Dermis microvascular lymphatic vessel endothelial cell (primary cell): Measurements from ENCODE around the gene TAX1BP1. TPM values are rescaled to one million over a fixed set of nuclear protein-coding genes. Genes with fewer than 3 reads are reported as not detected.
"Not testable (repeated sequence)": the region's sequence is repeated elsewhere in the genome, so short reads cannot be mapped to it uniquely, and the experiment has no call there.

Source experiments
- DNase-seq, 2 donors: peaks; one replicate each; pipeline versions ENCODE4 v3.0.0 to v3.0.0-alpha.2; 2010; ENCODE audit warnings: low read depth in 2 of 2
- total RNA-seq: library from RNA; depleted of rRNA; stranded (reverse); fragments of >200 nt; gene quantifications from 2 replicates; pipeline ENCODE4 v1.2.1, GENCODE V29; 2014

TAX1BP1 gene
- total RNA-seq, 1 donor from 2014 or later = 53.0 TPM

DNA sequence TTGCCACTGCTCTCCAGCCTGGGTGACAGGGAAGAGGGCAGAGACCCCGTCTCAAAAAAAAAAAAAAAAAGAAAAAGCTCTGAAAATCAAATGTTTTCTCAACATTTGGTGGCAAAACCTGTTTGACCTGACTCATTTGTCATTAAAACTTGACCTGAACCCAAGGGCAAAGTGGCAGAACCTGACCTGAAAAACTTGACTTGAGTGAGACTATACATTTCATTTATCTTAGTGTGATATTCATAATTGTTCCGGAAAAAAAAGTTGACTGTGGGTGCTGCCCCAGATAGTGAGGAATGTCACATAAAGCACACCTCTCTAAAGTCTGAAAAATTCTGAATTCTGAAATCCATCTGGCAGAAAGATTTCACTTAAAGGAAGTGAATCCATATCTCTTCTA, 2.3 kb upstream of the TAX1BP1 start:
- DNase-seq = no peak

DNA sequence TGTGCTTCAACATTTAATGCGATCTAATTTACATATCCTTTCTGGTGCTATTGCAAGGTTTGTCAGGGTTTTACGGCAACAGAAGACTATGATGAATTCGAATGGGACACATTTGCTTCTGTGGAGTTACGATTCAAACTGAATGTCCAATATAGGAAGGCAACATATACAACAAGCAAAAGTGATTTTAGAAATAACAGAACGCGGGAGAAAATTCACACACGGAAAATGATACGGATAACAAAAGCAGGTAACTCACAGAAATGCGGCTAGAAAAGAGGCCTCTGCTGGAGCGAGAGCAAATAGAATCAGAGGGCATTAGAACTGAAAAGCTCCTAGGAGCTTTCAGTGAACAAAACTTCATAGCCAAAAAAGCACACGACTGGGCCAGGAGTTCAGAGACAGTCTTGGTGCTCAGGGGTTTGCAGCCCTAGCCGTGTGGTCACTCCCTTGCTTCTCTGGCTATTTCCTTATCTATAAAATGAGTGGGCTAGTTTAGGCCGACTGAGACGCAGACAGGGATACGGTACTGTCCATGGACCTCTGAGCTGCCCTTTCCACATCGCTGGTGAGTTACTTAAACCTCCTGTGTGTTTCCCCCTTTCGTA, 557 bp upstream of the TAX1BP1 start:
- peak in 1 of 2 donors; percentile 6 for DNase-seq

DNA sequence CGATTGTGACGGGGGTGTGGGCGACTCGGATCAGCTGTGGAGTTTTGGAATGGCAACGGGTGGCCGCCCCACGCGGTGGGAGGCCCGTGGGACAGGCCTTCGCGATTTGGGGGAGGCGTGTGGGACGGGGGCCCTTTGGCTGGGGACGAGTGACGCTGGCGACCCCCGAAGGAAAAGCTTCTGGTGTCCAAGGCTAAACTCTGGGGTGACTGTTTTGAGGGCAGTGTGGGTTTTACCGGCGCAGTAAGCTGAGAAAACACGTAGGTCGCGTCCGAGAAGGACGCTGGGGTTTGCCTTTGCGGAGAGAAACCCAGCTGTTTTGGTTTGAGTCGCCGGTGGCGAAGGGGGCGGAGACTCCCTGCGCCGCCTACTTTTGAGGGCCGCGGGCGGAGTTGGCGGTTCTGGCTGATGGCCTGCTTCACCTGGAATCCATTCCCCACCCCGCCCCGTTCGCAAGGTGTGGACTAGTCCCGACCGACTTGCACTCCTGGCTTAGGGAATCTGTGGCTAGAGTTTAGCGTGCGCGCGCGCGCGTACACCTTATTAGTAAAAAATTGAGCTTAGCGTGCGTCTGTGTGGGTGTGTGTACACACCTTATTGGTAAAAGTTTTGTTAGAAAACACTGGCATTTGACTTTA, 606 bp downstream of the TAX1BP1 start:
- DNase-seq = peak; percentile 45 to 78

DNA sequence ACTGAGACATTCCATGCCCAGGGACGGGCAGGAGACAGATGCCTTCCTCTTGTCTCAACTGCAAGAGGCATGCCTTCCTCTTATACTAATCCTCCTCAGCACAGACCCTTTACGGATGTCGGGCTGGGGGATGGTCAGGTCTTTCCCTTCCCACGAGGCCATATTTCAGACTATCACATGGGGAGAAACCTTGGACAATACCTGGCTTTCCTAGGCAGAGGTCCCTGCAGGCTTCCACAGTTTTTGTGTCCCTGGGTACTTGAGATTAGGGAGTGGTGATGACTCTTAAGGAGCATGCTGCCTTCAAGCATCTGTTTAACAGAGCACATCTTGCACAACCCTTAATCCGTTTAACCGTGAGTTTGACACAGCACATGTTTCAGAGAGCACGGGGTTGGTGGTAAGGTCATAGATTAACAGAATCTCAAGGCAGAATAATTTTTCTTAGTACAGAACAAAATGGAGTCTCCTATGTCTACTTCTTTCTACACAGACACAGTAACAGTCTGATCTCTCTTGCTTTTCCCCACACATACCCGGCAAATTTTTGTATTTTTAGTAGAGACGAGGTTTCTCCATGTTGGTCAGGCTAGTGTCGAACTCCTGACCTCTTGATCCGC, 2.2 kb downstream of the TAX1BP1 start:
- DNase-seq = not testable (repeated sequence)

DNA sequence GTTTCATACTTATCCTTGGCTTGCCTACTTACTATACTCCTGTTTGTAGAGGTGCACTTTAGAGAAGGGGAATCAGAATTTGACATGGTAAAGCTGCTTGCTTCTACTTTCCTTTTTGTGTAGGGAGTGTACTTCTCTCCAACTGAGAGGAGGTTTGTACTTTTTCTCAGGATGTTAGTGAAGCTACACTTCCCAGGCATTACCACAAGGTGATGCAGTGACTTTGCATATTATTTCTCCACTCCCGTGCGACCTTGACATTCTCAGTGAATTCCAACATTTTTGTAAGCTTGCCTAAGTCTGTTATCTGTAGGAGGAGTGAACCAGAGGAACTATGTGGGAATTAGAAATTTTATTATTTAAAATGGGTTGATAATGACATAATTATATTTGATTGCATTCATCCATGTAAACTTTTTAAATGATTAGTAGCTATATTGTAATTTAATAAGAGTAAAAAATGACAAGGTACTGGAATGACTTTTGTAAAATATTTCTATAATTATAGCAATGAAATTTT, 5.2 kb downstream of the TAX1BP1 start:
- DNase-seq = peak; percentile 36 to 73

DNA sequence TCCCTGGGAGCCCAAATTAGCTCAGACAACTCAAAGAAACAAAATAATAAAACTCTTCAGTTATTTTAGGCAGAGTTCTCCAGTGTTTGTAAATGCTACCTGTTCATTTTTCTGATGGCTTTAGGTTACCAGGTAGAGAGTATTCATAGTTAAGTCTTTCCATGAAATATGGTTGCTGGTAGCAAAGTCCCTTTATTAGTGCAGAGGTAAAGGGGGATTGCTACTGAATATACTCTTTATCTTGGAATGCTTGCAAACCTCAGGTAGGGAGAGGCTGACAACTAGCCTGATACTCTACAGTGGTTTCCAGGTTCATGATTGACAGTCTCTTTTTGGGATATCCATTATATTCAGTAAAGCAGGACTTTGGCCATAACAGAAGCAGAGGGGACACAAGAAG, 6.5 kb downstream of the TAX1BP1 start:
- DNase-seq = no peak

DNA sequence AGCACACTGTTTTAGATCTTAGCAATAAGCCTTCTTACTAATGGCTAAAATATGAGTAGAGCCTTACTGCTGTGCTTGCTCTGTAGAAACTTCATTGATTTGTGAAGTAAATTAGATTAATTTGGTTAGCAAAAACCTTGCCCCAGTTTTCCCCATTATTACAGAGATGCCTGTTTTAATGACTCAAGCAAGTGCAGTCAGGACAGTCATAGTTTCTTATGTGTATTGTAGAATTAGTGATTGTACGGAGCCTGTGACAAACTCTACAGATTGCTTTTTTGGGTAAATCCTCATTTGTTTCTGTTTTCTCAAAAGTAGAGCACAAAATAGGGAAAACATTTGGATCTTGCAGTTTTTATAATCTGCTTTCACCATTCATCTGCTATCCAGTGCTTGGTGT, 7.0 kb downstream of the TAX1BP1 start:
- DNase-seq = no peak

DNA sequence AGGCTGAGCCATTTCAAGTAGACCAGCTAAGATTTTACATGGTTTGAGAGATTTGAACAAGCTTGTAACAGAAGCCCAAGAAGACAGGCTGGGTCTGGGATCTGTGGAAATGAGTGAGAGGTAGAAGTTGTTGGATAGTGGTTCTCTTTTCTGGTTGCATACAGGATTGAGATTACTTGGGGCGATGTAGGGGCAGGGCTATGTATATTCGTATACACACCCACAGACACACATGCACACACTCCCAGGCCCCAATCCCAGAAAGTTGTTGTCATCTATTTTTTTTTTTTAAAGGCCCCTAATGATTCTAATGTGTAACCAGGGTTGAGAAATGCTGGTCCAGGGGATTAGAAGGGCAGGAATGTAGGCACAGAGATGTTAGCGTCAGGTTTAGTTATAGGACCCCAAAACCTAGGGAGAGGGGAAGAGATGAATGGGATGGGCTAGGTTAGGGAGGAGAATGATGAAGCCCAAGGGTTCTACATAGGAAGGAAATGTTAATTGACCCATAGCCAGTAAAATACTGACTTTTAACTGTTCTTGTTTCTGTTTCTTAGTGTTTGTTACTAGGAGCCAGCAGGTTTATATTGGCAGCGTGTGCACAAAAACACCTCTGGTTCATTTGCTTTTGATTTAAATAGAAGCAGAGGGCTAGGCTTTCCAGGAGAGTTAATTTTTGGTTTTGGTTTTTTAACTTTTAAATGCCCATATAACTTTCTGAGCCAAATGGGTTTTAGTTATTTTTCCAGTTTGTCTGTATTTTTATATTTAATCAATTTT, 7.8 kb downstream of the TAX1BP1 start:
- DNase-seq = no peak

DNA sequence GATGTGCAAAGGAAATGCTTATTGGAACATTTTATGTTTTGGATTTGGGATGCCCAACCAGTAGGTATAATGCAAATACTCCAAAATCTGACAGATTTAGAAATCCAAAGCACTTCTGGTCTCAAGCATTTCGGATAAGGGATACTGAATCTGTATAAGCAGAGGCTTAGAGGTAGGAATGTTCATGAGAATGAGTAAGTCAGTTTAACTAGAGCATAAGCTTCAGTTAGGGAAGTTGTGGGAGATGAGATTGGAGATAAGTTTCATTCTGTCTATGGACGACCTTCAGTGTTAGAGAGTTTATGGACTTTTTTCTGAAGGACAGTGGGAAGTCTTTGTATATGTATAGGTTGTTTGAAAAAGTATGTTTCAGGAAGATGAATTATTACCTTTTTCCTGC, 10.4 kb downstream of the TAX1BP1 start:
- no peak for DNase-seq

DNA sequence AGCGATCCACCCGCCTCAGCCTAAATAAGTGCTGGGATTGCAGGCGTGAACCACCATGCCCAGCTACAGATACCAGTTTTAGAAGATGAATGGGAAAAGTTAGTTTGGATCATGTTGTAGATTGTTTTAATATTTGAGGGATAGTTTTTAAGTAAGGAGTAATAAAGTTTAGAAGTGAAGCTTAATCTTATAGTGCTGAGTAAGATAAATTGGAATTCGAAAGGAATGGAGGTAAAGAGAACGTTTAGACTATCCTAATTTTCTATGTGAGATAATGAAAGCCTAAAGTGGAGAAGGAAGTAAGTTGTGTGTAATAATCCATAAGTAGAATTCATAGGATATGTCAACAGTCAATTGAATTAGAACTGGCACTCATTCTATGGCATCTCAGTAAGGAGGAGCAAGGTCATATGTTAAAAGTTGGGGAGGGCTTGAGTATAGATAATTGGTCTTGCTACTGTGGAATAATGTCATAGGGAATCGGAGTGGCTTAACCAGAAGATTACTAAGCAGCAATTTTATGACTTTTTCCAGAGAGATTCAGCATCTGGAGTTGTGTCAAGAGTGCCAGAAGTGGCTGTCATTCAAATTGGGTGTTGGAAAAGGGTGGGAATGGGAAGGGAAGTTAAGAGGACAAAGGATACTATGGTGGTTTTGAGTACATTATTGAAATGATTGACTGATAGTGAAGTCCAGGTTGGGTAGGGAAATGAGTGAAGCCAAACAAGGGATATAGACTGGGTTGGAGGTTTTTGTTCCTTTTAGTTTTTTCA, 12.1 kb downstream of the TAX1BP1 start:
- DNase-seq = no peak

DNA sequence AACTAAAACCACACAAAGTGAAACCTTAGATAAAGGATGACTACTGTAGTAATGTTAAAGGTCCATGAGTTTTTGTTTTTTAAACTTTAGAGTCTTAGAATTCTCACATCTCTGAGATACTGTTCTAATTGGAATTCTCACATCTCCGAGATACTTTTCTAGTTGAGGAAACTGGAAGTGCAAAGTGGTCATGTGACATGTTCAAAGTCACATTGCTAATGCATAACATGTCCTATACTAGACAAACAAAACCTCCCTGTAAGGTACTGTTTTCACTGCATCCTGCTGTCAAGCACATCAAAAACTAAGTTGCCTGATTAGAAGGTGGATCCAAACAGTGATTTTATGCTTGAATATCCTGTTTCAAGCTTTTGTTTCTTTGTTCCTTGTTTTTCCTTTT, 13.9 kb downstream of the TAX1BP1 start:
- peak in 1 of 2 donors; percentile 2 for DNase-seq

DNA sequence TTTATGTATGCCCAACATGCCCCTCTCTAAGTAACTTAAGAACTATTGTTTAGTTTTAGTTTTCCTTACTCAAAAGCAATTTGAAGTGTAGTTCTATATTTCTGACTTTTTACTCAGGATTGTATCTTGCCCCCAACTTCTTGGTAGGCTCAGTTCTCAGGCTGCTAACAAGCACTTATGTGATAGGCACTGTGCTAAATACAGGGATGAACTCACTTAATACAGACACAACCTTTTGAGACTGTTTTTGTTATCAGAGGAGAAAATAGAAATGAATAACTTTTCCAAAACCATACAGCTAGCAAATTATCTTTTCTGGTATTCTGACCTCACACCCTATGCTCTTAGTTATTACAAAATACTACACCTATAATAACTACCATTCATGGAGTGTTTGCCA, 16.3 kb downstream of the TAX1BP1 start:
- DNase-seq = no peak

DNA sequence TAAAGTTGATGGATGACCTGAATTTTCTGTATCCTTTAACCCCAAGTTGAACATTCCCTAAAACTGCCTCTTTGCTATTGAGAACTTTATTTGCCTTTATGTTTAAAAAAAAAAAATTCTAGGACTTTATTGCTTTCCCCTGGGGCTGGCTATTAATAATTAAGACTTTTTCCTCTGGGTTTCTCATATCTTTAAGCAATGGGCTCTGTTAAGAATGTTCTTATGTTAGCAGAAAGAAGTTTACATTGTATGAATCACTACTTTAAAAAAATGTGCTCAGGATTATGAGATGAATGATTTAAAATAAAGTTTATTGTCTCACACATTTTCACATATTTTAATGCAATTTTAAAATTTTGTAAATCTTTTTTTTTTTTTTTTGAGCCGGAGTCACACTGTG, 19.5 kb downstream of the TAX1BP1 start:
- no peak for DNase-seq

DNA sequence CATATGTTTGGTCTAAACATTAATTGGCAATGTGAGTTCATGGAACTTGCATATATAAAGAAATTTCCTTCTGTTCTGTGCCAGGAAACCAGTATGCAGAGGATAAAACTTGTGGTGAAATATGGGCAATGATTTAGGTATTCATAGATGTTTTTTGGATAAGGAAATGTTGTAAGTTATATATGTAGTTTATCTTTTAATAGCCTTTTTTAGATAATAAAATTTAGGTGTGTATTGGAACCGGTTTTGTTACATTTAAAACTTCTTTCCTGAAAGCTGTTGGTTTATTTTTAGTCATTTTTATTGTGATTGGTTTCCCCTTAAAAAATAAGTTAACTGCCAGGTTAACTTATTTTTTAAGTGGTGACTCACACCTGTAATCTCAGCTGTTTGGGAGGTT, 22.1 kb downstream of the TAX1BP1 start:
- no peak for DNase-seq

DNA sequence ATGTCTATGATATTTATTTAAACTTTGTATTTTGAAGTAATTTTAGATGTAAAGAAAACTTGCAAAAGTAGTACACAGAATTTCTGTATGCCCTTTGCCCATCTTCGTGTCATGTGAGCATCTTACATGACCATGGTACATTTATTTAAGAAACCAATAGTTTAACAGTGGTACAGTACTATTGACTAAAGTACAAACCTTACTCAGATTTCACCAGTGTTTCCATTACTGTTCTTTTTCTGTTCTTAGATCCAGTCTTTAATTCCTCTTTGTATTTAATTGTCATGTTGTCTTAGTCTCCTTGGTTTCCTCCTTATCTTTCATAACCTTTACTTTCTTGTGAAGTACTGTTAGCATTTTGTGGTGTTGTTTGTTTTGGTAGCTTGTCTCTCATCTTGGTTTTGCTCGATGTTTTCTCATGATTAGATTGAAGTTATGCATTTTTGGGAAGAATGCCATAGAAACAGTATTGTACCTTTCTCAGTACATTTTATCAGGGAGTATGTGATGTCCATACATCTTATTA, 24.1 kb downstream of the TAX1BP1 start:
- peak in 1 of 2 donors; percentile 12 for DNase-seq

DNA sequence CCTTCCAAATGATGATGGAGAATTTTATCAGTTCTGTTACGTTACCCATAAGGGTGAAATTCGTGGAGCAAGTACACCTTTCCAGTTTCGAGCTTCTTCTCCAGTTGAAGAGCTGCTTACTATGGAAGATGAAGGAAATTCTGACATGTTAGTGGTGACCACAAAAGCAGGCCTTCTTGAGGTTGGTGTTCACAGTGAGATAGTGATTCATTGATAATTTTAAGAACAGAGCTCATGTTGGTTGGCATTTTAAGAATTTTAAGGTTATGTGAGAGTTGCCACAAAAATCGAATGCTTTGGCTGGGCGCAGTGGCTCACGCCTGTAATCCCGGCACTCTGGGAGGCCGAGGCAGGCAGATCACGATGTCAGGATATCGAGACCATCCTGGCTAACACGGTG, 25.9 kb downstream of the TAX1BP1 start:
- DNase-seq = no peak

DNA sequence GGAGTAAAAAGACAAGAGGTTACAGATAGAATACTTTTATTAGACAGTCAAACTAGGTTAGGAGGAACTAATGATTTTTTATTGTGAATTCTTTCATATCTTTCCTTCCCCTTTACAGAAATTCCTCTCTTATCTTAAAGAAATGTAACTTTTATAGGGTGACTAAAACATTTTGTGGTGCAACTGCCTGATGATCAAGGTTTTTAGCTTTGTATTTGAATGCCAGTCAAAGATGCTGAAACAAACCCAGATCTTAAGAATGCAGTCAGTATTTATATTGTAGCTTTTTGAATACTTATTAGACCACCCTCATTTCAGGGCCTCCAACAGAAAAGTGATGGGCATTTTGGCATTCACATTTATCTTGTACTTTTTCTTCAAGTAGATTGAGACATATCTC, 27.4 kb downstream of the TAX1BP1 start:
- no peak for DNase-seq

DNA sequence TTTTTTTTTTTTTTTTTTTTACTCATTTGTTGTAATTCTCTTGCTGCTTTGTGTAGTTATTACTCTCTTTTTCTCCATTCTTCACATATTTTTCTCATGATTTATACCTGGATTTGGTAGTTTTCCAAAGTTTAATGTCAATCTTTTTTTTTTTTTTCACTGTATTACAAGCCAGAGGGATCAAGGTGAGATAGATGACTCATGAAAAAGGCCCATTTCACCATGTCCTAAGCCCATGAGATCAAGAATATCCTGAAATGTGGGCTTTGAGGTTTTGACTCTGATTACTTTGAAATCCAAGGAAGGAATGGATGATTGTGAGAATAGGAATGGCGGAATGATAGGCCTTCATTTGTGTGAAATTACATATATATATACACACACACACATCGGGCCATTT, 31.1 kb downstream of the TAX1BP1 start:
- no peak for DNase-seq

DNA sequence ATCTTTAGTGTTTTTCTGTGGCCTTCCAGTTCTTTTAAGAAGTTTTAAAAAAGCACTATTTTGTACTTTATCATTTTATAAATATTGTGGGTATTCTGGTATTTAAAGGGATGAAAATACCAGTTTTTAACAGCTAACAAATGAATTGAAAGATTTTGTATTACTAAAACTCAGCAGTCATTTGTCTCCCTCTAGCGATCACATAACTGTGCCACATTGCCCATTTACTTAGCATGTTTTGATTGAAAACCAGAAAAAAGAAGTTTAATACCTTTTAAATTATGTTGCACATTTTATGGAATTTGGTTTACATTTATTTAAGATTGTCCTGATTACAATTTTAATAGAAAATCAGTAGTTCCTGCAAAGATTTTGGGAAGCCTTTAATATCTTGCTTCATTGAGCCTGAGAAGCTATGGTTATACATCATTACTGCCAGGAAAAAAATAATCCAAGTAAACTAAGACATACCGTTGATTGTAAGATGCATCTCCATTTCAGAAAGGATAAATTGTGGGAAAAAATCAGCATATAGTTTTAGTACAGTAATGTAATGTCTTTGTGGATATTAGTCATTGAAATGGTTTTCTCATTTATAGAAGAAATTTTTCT, 34.9 kb downstream of the TAX1BP1 start:
- peak; percentile 24 to 42 for DNase-seq

DNA sequence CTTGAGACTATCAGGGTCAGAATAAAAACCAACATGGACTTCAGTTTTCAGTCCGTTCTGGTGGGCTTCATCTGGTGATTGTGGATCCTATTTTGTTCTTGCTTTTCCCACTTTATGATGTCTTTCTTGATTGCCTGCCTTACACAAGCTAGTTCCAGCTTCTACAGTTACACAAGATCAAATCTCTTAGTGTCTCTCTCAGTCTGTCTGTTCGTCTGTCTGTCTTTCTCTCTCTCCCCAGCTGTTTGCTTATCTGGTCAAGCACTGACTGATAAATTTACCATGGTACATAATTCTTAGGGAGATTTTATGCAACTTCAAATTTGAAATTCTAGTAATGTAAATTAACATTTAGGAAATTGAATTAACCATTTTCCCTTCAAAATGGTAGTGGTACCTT, 35.8 kb downstream of the TAX1BP1 start:
- no peak for DNase-seq

DNA sequence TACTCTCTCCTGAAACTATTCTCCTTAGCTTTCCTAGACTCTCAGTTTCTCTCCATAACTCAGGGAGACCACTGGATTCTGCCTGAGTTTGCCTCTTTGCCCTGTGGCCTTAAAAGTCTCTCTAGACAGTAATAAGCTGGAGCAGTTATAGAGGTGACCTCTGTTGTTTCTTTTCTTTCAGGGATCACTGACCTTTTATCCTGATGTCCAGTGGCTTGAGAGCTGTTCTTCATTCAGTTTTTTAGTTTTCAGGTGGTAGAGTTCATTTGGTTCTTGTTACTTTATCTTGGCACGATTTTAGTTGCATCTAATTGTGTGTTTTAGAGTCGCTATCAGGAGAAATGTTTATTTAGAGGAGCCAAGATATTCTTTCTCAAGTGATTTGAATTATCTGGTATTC, 37.7 kb downstream of the TAX1BP1 start:
- DNase-seq = no peak
